HCT116 (cell line): ENCODE data around the gene CCDC88C. TPM values are rescaled to one million over a fixed set of nuclear protein-coding genes. Genes with fewer than 3 reads are reported as not detected.

Experiments used
- ATAC-seq: fragments of 200-7000 bp; cut with Tn5 transposase; 2 replicates; pipeline ENCODE4 v1.9.1; 2020; ENCODE audit warnings: mild to moderate bottlenecking, moderate library complexity
- BruUV-seq: library from RNA; stranded (reverse); fragments of 400-500 nt; replicated peaks from 2 replicates; lab custom pipeline; 2021; lab: Mats Ljungman, UMichigan
- CTCF ChIA-PET: fragments of 300-600 bp; sonication (Branson Sonifier 250); formaldehyde crosslinking; loops from one replicate; lab custom pipeline; 2021; ENCODE audit warnings: antibody characterized with exemption; lab: Charles Lee
- POLR2A ChIA-PET: fragments of 300-600, 350-600 bp; sonication (Branson Sonifier 250); formaldehyde crosslinking; loops from one replicate; lab custom pipeline; 2021; ENCODE audit warnings: antibody characterized with exemption; lab: Charles Lee
- RAD21 ChIA-PET, 2 experiments: fragments of 300-600 bp; sonication (Branson Sonifier 250); formaldehyde crosslinking; loops; one replicate each; lab custom pipeline; 2023; ENCODE audit warnings: low total read pairs in 2 of 2; ENCODE audit not compliant: uncharacterized antibody in 2 of 2, unreplicated experiment in 2 of 2, low non-redundant PET in 1 of 2; lab: Charles Lee
- DNase-seq: peaks from one replicate; pipeline ENCODE4 v3.0.0-alpha.2; 2010; ENCODE audit warnings: low read depth, low spot score
- H2AFZ ChIP-seq: fragments of 200-600 bp; shearing (Covaris generic), sonication (generic); 2 replicates; pipeline ENCODE4 v1.6.1; 2017; ENCODE audit warnings: low read depth, mixed run types, mixed read lengths, antibody characterized with exemption, low read length; ENCODE audit not compliant: poor library complexity, severe bottlenecking
- H3K27ac ChIP-seq: 2 replicates; pipeline ENCODE4 v1.5.1; 2012; ENCODE audit warnings: low read depth, low read length
- H3K27me3 ChIP-seq: fragments of 200-600 bp; sonication (generic); 2 replicates; pipeline ENCODE4 v1.6.1; 2016; ENCODE audit warnings: mixed run types, low read length, mixed read lengths; ENCODE audit not compliant: insufficient read depth
- H3K36me3 ChIP-seq, 2 experiments: fragments of 200-500 bp in 1 of 2; fragments of 200-600 bp in 1 of 2; sonication (Bioruptor generic) in 1 of 2; sonication (generic) in 1 of 2; 2 replicates each; pipeline versions ENCODE4 v1.5.1 to v1.6.1; 2014 to 2016; ENCODE audit warnings: low read length in 2 of 2, inconsistent platforms in 1 of 2, mixed read lengths in 1 of 2, mixed run types in 1 of 2; ENCODE audit not compliant: insufficient read depth in 2 of 2, control insufficient read depth in 1 of 2
- H3K4me1 ChIP-seq, 2 experiments: fragments of 200-600 bp in 1 of 2; sonication (generic) in 1 of 2; 2 replicates each; pipeline versions ENCODE4 v1.5.1 to v1.6.1; 2012 to 2017; ENCODE audit warnings: low read length in 2 of 2, inconsistent platforms in 1 of 2, mild to moderate bottlenecking in 1 of 2, mixed read lengths in 1 of 2, mixed run types in 1 of 2, moderate library complexity in 1 of 2; ENCODE audit not compliant: insufficient read depth in 2 of 2, control insufficient read depth in 1 of 2
- H3K4me2 ChIP-seq: fragments of 200-600 bp; sonication (generic); 2 replicates; pipeline ENCODE4 v1.6.1; 2017; ENCODE audit warnings: mixed run types, low read length, mixed read lengths
- H3K4me3 ChIP-seq, 2 experiments: fragments of 200-600 bp in 1 of 2; sonication (generic) in 1 of 2; replicated peaks in 1 of 2; 2 replicates each; pipeline ENCODE4 v1.5.1; 2011 to 2016; ENCODE audit warnings: low read length in 2 of 2, control low read depth in 1 of 2, low read depth in 1 of 2, mild to moderate bottlenecking in 1 of 2, mixed read lengths in 1 of 2, mixed run types in 1 of 2
- H3K79me2 ChIP-seq: fragments of 200-600 bp; sonication (generic); 2 replicates; pipeline ENCODE4 v1.6.1; 2017; ENCODE audit warnings: mild to moderate bottlenecking, mixed run types, low read length, moderate library complexity, mixed read lengths; ENCODE audit not compliant: insufficient read depth
- H3K9ac ChIP-seq: fragments of 200-600 bp; sonication (generic); 2 replicates; pipeline ENCODE4 v1.6.1; 2016; ENCODE audit warnings: low read length, mixed read lengths
- H3K9me2 ChIP-seq: fragments of 200-600 bp; sonication (generic), shearing (Covaris generic); 2 replicates; pipeline ENCODE4 v1.6.1; 2017; ENCODE audit warnings: mixed run types, mild to moderate bottlenecking, moderate library complexity; ENCODE audit not compliant: insufficient read depth
- H3K9me3 ChIP-seq, 2 experiments: fragments of 200-500 bp in 1 of 2; fragments of 200-600 bp in 1 of 2; sonication (Bioruptor generic) in 1 of 2; sonication (generic) in 1 of 2; 2 replicates each; pipeline ENCODE4 v1.6.1; 2014 to 2017; ENCODE audit warnings: low read length in 2 of 2, mixed read lengths in 2 of 2, inconsistent platforms in 1 of 2, low read depth in 1 of 2, mild to moderate bottlenecking in 1 of 2, mixed run types in 1 of 2, moderate library complexity in 1 of 2; ENCODE audit not compliant: control insufficient read depth in 1 of 2, insufficient read depth in 1 of 2
- H4K20me1 ChIP-seq: fragments of 200-600 bp; sonication (generic), shearing (Covaris generic); 2 replicates; pipeline ENCODE4 v1.6.1; 2017; ENCODE audit warnings: mixed run types, mild to moderate bottlenecking, moderate library complexity; ENCODE audit not compliant: insufficient read depth
- ATF3 ChIP-seq: IDR thresholded peaks from 2 replicates; pipeline ENCODE4 v1.6.1; 2012
- CBX3 ChIP-seq: IDR thresholded peaks from 2 replicates; pipeline ENCODE4 v1.6.1; 2012; ENCODE audit warnings: low read depth
- CEBPB ChIP-seq: IDR thresholded peaks from 2 replicates; pipeline ENCODE4 v1.6.1; 2012; ENCODE audit warnings: low read depth
- ELF1 ChIP-seq: IDR thresholded peaks from 2 replicates; pipeline ENCODE4 v1.6.1; 2012; ENCODE audit warnings: low read depth, borderline replicate concordance
- EZH2 ChIP-seq: fragments of 200-600 bp; sonication (generic); IDR thresholded peaks from 2 replicates; pipeline ENCODE4 v1.6.1; 2017; ENCODE audit warnings: antibody characterized with exemption, mixed run types
- EZH2phosphoT487 ChIP-seq: fragments of 200-600 bp; IDR thresholded peaks from 2 replicates; pipeline ENCODE4 v1.6.1; 2018; ENCODE audit warnings: antibody characterized with exemption, borderline replicate concordance
- JUND ChIP-seq: IDR thresholded peaks from 2 replicates; pipeline ENCODE4 v1.6.1; 2012
- MAX ChIP-seq: IDR thresholded peaks from 2 replicates; pipeline ENCODE4 v1.6.1; 2012
- POLR2A ChIP-seq: IDR thresholded peaks from 2 replicates; pipeline ENCODE4 v1.7.0; 2011; ENCODE audit warnings: borderline replicate concordance; ENCODE audit not compliant: insufficient read depth, insufficient read length; ENCODE audit errors: extremely low read depth
- POLR2AphosphoS5 ChIP-seq: IDR thresholded peaks from 2 replicates; pipeline ENCODE4 v1.6.1; 2011; ENCODE audit warnings: mild to moderate bottlenecking, low read depth, low read length, moderate library complexity
- RAD21 ChIP-seq: IDR thresholded peaks from 2 replicates; pipeline ENCODE4 v1.6.1; 2012; ENCODE audit warnings: low read depth, mild to moderate bottlenecking
- REST ChIP-seq: IDR thresholded peaks from 2 replicates; pipeline ENCODE4 v1.6.1; 2012; ENCODE audit warnings: low read depth
- SRF ChIP-seq: IDR thresholded peaks from 2 replicates; pipeline ENCODE4 v1.6.1; 2012; ENCODE audit warnings: low read depth
- TCF7L2 ChIP-seq: IDR thresholded peaks from 2 replicates; pipeline ENCODE4 v1.7.0; 2011; ENCODE audit warnings: borderline replicate concordance, inconsistent platforms; ENCODE audit not compliant: insufficient read depth, insufficient read length; ENCODE audit errors: extremely low read depth
- YY1 ChIP-seq: IDR thresholded peaks from 2 replicates; pipeline ENCODE4 v1.6.1; 2011; ENCODE audit warnings: low read length, low read depth, moderate library complexity, mild to moderate bottlenecking; ENCODE audit not compliant: insufficient replicate concordance; ENCODE audit errors: extremely low read depth
- ZBTB33 ChIP-seq: IDR thresholded peaks from 2 replicates; pipeline ENCODE4 v1.6.1; 2011; ENCODE audit warnings: mild to moderate bottlenecking, low read length, moderate library complexity; ENCODE audit not compliant: insufficient replicate concordance; ENCODE audit errors: extremely low read depth
- ZFX ChIP-seq: fragments of 450-650 bp; IDR thresholded peaks from 2 replicates; pipeline ENCODE4 v1.6.1; 2017
- intact Hi-C: fragments of 100-400 bp; cut with micrococcal nuclease; formaldehyde crosslinking; loops from 2 replicates; pipeline ENCODE4 v1.10.0; 2022
- total RNA-seq: library from RNA; stranded (reverse); gene quantifications from one replicate; pipeline ENCODE4 v1.2.1, GENCODE V29; 2021; ENCODE audit not compliant: unreplicated experiment

The CCDC88C gene
- total RNA-seq, 1 experiment from 2014 or later = 20.8 TPM

- DNase-seq (no peak), ATAC-seq (no peak)
- ChIA-PET POLR2A (no interaction called here), CTCF (no interaction called here), RAD21 (no interaction called here)
- Histone ChIP-seq H3K4me2 (no peak overlapping the region), H3K4me3 (no peak overlapping the region), H3K4me1 (no peaks in the 10 kb centered on the region), H3K27ac (no peak overlapping the region), H3K27me3 (no peaks in the 10 kb centered on the region), H3K9me2 (no peaks in the 10 kb centered on the region), H4K20me1 (0 out of 2 replicates have a peak, but pooled peaks cover 4% of the 10 kb centered on the region), H2AFZ (no peak overlapping the region), H3K9me3 (no peaks in the 10 kb centered on the region), H3K9ac (no peak overlapping the region), H3K79me2 (peaks cover 9% of the 10 kb centered on the region; the same call in 1 of the 2 replicates), H3K36me3 (peaks cover 40 to 42% of the 10 kb centered on the region in 2 experiments)
- BruUV-seq = no TSS peak
- intact Hi-C loops = no loop called here
- no peak for TF ChIP-seq ZFX
- no peak for TF ChIP-seq ZBTB33
- no peak for TF ChIP-seq JUND
- no peak for TF ChIP-seq POLR2A
- TF ChIP-seq CBX3 = no peak
- no peak for TF ChIP-seq YY1
- no peak for TF ChIP-seq CEBPB
- no peak for TF ChIP-seq SRF
- no peak for TF ChIP-seq ELF1
- no peak for TF ChIP-seq MAX
- TF ChIP-seq POLR2AphosphoS5 = no peak
- TF ChIP-seq TCF7L2 = no peak
- no peak for TF ChIP-seq EZH2
- TF ChIP-seq EZH2phosphoT487 = no peak
- no peak for TF ChIP-seq RAD21
- no peak for TF ChIP-seq REST
- TF ChIP-seq ATF3 = no peak
Measured at GRCh38 chr14:91458612-91459011, 41.0 kb upstream of the CCDC88C start.
